Measurements from ENCODE around the gene CPNE4. TPM values are rescaled to one million over a fixed set of nuclear protein-coding genes. Genes with fewer than 3 reads are reported as not detected.

The CPNE4 gene
- total RNA-seq: 1 to 10 TPM in 1 of 6 donors, under 1 TPM in 5; 0.14 to 1.1 (median 0.50) TPM
- 1 to 10 TPM in 1 of 2 donors, under 1 TPM in 1; 0.76 to 1.7 TPM for polyA plus RNA-seq

DNA sequence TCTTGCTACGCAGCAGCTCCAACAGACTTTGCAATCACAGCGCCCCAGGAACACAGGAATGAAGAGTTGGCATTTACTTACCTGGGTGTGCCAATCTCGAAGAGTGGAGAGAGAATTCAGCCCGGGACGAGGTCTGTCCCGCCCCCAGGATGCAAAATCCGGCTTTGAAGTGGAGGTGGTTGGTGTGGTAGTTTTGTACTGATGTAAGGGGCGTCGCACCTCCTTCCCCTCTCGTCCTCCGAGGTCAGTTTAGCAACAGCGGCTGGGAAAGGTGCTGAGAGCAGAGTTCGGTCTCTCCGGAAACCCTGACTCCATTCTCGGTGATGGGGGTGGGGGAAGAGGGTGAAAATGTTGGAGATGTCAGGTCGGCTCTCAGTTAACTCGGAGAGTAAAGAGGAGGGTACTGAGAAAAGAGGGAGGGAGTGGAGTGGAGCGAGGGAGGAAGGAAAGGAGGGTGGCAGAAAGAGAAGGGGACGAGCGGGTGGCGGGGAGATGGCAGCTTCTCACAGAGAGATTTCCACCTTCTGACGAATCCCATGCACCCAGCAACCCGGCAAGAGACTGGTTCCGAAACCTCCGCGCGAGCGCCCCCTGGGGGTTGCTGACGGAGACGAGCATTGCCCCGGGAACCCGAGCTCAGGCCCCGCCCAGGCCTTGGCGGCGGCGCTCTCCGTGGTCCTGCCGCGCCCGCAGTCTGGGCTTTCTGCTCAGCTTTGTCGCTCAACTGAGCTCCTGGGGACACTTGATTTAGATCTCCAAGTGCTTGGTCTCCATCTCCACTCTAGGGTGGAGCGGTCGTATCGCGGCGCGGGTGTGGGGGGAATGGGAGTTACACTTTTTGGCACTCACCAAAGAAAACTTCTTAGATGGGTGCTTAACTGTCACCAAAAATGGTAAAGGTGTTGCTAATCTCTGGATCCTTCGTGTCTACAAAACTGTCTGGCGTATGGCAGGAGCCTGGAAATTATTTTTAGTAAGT is at the start of gene CPNE4:
Gene CPNE4, minus strand, starts transcription at position 529 of the 979 bp plus-strand sequence.
- Histone ChIP-seq H3K9me3 (no peaks in the 10 kb centered on the region), H3K4me1 (no peaks in the 10 kb centered on the region), H3K4me3 (peak within 1 kb of the TSS in 1 of 4 donors; percentile 27), H3K27me3 (peaks cover 0 to 35% (median 13%) of the 10 kb centered on the region in 4 donors), H3K36me3 (no peaks in the 10 kb centered on the region), H3K27ac (no peak within 1 kb of the TSS)
- TF ChIP-seq, protein P1, sequence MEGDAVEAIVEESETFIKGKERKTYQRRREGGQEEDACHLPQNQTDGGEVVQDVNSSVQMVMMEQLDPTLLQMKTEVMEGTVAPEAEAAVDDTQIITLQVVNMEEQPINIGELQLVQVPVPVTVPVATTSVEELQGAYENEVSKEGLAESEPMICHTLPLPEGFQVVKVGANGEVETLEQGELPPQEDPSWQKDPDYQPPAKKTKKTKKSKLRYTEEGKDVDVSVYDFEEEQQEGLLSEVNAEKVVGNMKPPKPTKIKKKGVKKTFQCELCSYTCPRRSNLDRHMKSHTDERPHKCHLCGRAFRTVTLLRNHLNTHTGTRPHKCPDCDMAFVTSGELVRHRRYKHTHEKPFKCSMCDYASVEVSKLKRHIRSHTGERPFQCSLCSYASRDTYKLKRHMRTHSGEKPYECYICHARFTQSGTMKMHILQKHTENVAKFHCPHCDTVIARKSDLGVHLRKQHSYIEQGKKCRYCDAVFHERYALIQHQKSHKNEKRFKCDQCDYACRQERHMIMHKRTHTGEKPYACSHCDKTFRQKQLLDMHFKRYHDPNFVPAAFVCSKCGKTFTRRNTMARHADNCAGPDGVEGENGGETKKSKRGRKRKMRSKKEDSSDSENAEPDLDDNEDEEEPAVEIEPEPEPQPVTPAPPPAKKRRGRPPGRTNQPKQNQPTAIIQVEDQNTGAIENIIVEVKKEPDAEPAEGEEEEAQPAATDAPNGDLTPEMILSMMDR (IDR thresholded peaks at IDR 0.05): peak; percentile 65 to 78 (median 74)
- DNase-seq (peak; percentile 68 to 97 (median 85)), ATAC-seq (peak; percentile 99 to 100 (median 99)), FAIRE-seq (no peak)
- intact Hi-C loops (cut with DNase I): loop anchor here in 1 of 3 donors (10.0 kb wide), 1 partner anchor 240 kb away; no protein-coding TSS in a partner anchor
- 5 to 7% methylated on average over 48 to 49 of the region's 49 CpGs for WGBS, 2 donors

DNA sequence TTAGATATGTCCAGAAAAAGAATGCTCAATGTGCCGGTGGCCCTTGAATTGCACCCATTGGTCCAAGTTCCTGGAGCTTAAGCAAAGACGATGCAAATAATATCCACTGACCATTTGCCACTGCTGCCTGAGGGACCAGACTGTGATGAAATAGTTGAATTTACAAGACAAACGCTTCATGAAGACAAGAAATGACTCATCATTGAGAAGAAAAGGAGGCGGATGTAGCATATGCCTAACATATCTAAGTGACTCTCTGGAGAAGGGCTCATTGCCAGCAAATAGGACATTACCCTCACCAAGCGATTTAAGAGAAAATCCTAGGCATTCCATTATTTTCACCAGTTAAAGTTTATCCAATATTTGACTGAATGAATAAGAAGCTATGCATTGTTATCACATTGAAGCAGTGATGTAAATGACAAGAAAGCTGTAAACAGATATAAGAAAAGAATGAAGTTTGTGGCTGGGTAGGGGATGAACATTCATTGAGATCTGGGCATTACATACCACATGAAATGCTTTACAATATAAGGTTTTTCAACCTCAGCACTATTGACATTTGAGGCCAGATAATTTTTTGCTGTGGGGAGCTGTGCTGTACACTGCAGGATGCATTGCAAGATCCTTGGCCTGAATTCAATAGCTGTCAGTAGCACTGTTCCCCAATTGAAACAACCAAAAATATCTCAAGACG is 48.9 kb upstream of the CPNE4 start:
- TF ChIP-seq, protein P1 (IDR thresholded peaks at IDR 0.05): no peak
- H3K4me3 ChIP-seq: no peak overlapping the region
- FAIRE-seq (no peak), ATAC-seq (no peak), DNase-seq (no peak)
- WGBS, 2 donors: 50 to 68% methylated on average over 6 of the region's 6 CpGs
- H3K4me1 ChIP-seq: no peaks in the 10 kb centered on the region
- H3K27me3 ChIP-seq: no peaks in the 10 kb centered on the region
- no peak overlapping the region for H3K27ac ChIP-seq
- no peaks in the 10 kb centered on the region for H3K9me3 ChIP-seq
- intact Hi-C loops (cut with DNase I): no loop called here
- no peaks in the 10 kb centered on the region for H3K36me3 ChIP-seq

DNA sequence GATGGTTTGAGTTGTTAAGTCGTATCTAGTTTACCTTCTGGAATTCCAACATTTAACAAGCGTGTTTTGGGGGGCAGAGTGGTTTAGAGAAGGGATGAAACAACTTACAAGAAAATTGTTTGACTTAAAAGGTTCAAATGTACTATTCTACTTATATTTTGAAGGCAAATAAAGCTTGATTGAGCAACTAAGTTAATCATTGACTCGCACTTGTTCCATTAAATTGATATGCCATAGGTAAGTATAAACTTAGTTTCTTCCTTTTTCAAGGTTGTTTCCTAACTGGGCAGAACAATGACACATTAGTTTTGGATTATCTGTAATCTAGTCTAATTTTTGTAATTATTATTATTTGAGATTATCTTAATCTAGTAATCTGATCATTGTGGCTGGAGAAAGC is 48.3 kb upstream of the CPNE4 start:
- no peaks in the 10 kb centered on the region for H3K36me3 ChIP-seq
- no peaks in the 10 kb centered on the region for H3K27me3 ChIP-seq
- H3K4me3 ChIP-seq: no peak overlapping the region
- TF ChIP-seq, protein P1 (IDR thresholded peaks at IDR 0.05): no peak
- no peak overlapping the region for H3K27ac ChIP-seq
- 62 to 70% methylated on average over 3 of the region's 3 CpGs for WGBS, 2 donors
- DNase-seq (no peak), ATAC-seq (no peak), FAIRE-seq (no peak)
- intact Hi-C loops (cut with DNase I): no loop called here
- H3K4me1 ChIP-seq: no peaks in the 10 kb centered on the region
- H3K9me3 ChIP-seq: no peaks in the 10 kb centered on the region

DNA sequence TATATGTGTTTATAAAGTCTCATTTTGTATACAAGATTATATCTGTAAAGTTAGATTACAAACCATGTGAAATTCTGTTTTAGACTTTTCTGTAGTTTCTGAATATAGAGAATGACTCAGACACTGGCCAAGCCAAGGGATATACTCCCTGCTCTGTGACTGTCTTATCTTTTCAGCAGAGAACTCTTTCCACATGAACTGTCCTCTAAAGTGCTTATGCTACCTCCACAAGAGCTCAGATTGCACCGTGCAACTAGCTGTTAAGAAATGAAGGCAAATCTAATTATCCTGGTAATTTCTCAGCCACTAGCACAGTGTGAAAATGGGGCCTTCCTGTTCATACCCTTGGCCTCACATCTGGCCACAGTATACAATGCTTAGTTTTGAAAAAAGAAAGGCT is 44.3 kb upstream of the CPNE4 start:
- 22 to 37% methylated on average over 1 of the region's 1 CpG for WGBS, 2 donors
- intact Hi-C loops (cut with DNase I): no loop called here
- H3K4me3 ChIP-seq: no peak overlapping the region
- ATAC-seq (no peak), FAIRE-seq (no peak), DNase-seq (no peak)
- H3K36me3 ChIP-seq: no peaks in the 10 kb centered on the region
- H3K9me3 ChIP-seq: no peaks in the 10 kb centered on the region
- TF ChIP-seq, protein P1 (IDR thresholded peaks at IDR 0.05): no peak
- no peak overlapping the region for H3K27ac ChIP-seq
- H3K4me1 ChIP-seq: no peaks in the 10 kb centered on the region
- H3K27me3 ChIP-seq: no peaks in the 10 kb centered on the region
